Panc1 (cell line): ENCODE measurements around the gene SHROOM2. TPM values are rescaled to one million over a fixed set of nuclear protein-coding genes. Genes with fewer than 3 reads are reported as not detected.

Experiments used
- ATAC-seq: fragments of 200-7000 bp; cut with Tn5 transposase; 2 replicates; pipeline ENCODE4 v1.9.1; 2020; ENCODE audit warnings: mild to moderate bottlenecking, moderate library complexity
- BruUV-seq: library from RNA; stranded (reverse); fragments of 400-500 nt; replicated peaks from 2 replicates; lab custom pipeline; 2021; lab: Mats Ljungman, UMichigan
- CTCF ChIA-PET: fragments of 300-600 bp; sonication (Branson Sonifier 250); formaldehyde crosslinking; loops from one replicate; lab custom pipeline; 2022; ENCODE audit warnings: antibody characterized with exemption; lab: Charles Lee
- POLR2A ChIA-PET: fragments of 300-600 bp; sonication (Branson Sonifier 250); formaldehyde crosslinking; loops from one replicate; lab custom pipeline; 2022; ENCODE audit warnings: antibody characterized with exemption; lab: Charles Lee
- DNase-seq: peaks from one replicate; pipeline ENCODE4 v3.0.0-alpha.2; 2010; ENCODE audit warnings: low read depth, low spot score
- H3K27ac ChIP-seq: 2 replicates; pipeline ENCODE4 v1.5.1; 2011; ENCODE audit warnings: mild to moderate bottlenecking, low read length, inconsistent platforms
- H3K27me3 ChIP-seq: fragments of 200-500 bp; sonication (Bioruptor generic); 2 replicates; pipeline ENCODE4 v1.6.0; 2014; ENCODE audit warnings: low read length, inconsistent platforms; ENCODE audit not compliant: control insufficient read depth, insufficient read depth
- H3K36me3 ChIP-seq: fragments of 200-500 bp; sonication (Bioruptor generic); 2 replicates; pipeline ENCODE4 v1.5.1; 2014; ENCODE audit warnings: inconsistent platforms, mild to moderate bottlenecking, low read length, moderate library complexity; ENCODE audit not compliant: control insufficient read depth, insufficient read depth
- H3K4me1 ChIP-seq: 2 replicates; pipeline ENCODE4 v1.5.1; 2011; ENCODE audit warnings: inconsistent platforms, mild to moderate bottlenecking, low read length, moderate library complexity; ENCODE audit not compliant: control insufficient read depth, insufficient read depth
- H3K4me3 ChIP-seq, 2 experiments: 2 replicates each; pipeline ENCODE4 v1.5.1; 2011 to 2012; ENCODE audit warnings: low read depth in 2 of 2, low read length in 2 of 2, mild to moderate bottlenecking in 2 of 2, inconsistent platforms in 1 of 2, moderate library complexity in 1 of 2
- H3K9me3 ChIP-seq: fragments of 200-500 bp; sonication (Bioruptor generic); 2 replicates; pipeline ENCODE4 v1.5.1; 2014; ENCODE audit warnings: low read depth, mild to moderate bottlenecking, inconsistent platforms, low read length, moderate library complexity; ENCODE audit not compliant: control insufficient read depth, insufficient read depth
- POLR2AphosphoS5 ChIP-seq: IDR thresholded peaks from 2 replicates; pipeline ENCODE4 v1.6.1; 2012; ENCODE audit warnings: mild to moderate bottlenecking, low read depth, low read length, moderate library complexity
- SIN3A ChIP-seq: IDR thresholded peaks from 2 replicates; pipeline ENCODE4 v1.6.1; 2012; ENCODE audit warnings: low read depth, mild to moderate bottlenecking, low read length, moderate library complexity, borderline replicate concordance; ENCODE audit not compliant: insufficient read depth
- TCF7L2 ChIP-seq: IDR thresholded peaks from 2 replicates; pipeline ENCODE4 v1.6.1; 2011; ENCODE audit warnings: mild to moderate bottlenecking, low read depth, low read length, inconsistent platforms
- in situ Hi-C: cut with HindIII; loops from 2 replicates; pipeline ENCODE4 v1.10.0; 2016; ENCODE audit warnings: low sequenced_read_pairs, low pct_unique_long_range_greater_than_20kb
- intact Hi-C: fragments of 100-400 bp; cut with micrococcal nuclease; formaldehyde crosslinking; loops from one replicate; pipeline ENCODE4 v1.10.0; 2022; ENCODE audit not compliant: unreplicated experiment
- total RNA-seq: library from RNA; stranded (reverse); gene quantifications from one replicate; pipeline ENCODE4 v1.2.1, GENCODE V29; 2021; ENCODE audit not compliant: unreplicated experiment
- TF ChIP-seq, protein P1 (sequence below): fragments of 450-650 bp; IDR thresholded peaks from 2 replicates; pipeline ENCODE4 v1.5.1; 2017; ENCODE audit warnings: mild to moderate bottlenecking
- TF ChIP-seq, protein P2 (sequence below), 2 experiments: IDR thresholded peaks; 2 replicates each; pipeline ENCODE4 v1.6.1; 2011 to 2012; ENCODE audit warnings: low read depth in 2 of 2, control low read depth in 1 of 2, low read length in 1 of 2, mild to moderate bottlenecking in 1 of 2, moderate library complexity in 1 of 2; ENCODE audit not compliant: insufficient read depth in 1 of 2

Gene SHROOM2
- total RNA-seq, 1 experiment from 2014 or later: 0.72 TPM

GRCh38 chrX:9859711-9860555 lies 73.7 kb downstream of the SHROOM2 start:
- H3K27me3 ChIP-seq: no peaks in the 10 kb centered on the region
- DNase-seq: no peak
- intact Hi-C loops (no loop called here), in situ Hi-C loops (no loop called here)
- H3K27ac ChIP-seq: no peak overlapping the region
- POLR2A ChIA-PET: no interaction called here
- no peaks in the 10 kb centered on the region for H3K4me1 ChIP-seq
- CTCF ChIA-PET: no interaction called here
- no peaks in the 10 kb centered on the region for H3K9me3 ChIP-seq
- no peak for ATAC-seq
- BruUV-seq: no TSS peak
- H3K4me3 ChIP-seq: no peak overlapping the region
- no peaks in the 10 kb centered on the region for H3K36me3 ChIP-seq
- TF ChIP-seq SIN3A (no peak), POLR2AphosphoS5 (no peak), TCF7L2 (no peak)
- TF ChIP-seq, protein P1, sequence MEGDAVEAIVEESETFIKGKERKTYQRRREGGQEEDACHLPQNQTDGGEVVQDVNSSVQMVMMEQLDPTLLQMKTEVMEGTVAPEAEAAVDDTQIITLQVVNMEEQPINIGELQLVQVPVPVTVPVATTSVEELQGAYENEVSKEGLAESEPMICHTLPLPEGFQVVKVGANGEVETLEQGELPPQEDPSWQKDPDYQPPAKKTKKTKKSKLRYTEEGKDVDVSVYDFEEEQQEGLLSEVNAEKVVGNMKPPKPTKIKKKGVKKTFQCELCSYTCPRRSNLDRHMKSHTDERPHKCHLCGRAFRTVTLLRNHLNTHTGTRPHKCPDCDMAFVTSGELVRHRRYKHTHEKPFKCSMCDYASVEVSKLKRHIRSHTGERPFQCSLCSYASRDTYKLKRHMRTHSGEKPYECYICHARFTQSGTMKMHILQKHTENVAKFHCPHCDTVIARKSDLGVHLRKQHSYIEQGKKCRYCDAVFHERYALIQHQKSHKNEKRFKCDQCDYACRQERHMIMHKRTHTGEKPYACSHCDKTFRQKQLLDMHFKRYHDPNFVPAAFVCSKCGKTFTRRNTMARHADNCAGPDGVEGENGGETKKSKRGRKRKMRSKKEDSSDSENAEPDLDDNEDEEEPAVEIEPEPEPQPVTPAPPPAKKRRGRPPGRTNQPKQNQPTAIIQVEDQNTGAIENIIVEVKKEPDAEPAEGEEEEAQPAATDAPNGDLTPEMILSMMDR: no peak
- TF ChIP-seq, protein P2, sequence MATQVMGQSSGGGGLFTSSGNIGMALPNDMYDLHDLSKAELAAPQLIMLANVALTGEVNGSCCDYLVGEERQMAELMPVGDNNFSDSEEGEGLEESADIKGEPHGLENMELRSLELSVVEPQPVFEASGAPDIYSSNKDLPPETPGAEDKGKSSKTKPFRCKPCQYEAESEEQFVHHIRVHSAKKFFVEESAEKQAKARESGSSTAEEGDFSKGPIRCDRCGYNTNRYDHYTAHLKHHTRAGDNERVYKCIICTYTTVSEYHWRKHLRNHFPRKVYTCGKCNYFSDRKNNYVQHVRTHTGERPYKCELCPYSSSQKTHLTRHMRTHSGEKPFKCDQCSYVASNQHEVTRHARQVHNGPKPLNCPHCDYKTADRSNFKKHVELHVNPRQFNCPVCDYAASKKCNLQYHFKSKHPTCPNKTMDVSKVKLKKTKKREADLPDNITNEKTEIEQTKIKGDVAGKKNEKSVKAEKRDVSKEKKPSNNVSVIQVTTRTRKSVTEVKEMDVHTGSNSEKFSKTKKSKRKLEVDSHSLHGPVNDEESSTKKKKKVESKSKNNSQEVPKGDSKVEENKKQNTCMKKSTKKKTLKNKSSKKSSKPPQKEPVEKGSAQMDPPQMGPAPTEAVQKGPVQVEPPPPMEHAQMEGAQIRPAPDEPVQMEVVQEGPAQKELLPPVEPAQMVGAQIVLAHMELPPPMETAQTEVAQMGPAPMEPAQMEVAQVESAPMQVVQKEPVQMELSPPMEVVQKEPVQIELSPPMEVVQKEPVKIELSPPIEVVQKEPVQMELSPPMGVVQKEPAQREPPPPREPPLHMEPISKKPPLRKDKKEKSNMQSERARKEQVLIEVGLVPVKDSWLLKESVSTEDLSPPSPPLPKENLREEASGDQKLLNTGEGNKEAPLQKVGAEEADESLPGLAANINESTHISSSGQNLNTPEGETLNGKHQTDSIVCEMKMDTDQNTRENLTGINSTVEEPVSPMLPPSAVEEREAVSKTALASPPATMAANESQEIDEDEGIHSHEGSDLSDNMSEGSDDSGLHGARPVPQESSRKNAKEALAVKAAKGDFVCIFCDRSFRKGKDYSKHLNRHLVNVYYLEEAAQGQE (IDR thresholded peaks at IDR 0.05; ENCODE audit: insufficient read depth in 1 of 2, low read depth in 2 of 2, low read length in 1 of 2): no peak

DNA sequence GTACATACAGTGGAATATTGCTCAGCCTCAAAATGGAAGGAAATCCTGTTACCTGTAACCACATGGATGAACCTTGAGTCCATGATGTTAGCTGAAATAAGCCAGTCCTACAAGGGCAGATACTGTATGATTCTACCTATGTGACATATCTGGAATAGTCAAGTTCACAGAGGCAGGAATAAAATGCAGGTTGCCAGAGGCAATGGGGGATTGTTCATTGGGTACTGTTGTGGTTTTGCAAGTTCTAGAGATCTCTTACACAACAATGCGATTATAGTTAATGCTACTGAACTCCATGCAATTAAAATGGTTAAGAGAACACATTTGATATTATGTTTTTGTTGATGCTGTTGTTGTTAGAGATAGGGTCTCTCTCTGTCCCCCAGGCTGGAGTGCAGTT lies 74.6 kb downstream of the SHROOM2 start:
- Histone ChIP-seq H3K9me3 (no peaks in the 10 kb centered on the region), H3K4me3 (no peak overlapping the region), H3K27ac (no peak overlapping the region), H3K27me3 (no peaks in the 10 kb centered on the region), H3K36me3 (no peaks in the 10 kb centered on the region), H3K4me1 (no peaks in the 10 kb centered on the region)
- CTCF ChIA-PET: no interaction called here
- no peak for DNase-seq
- no peak for ATAC-seq
- intact Hi-C loops: no loop called here
- no TSS peak for BruUV-seq
- no peak for TF ChIP-seq TCF7L2
- TF ChIP-seq, protein P2 (IDR thresholded peaks at IDR 0.05; ENCODE audit: insufficient read depth in 1 of 2, low read depth in 2 of 2, low read length in 1 of 2): no peak
- TF ChIP-seq, protein P1: no peak
- TF ChIP-seq SIN3A: no peak
- no peak for TF ChIP-seq POLR2AphosphoS5
- POLR2A ChIA-PET: no interaction called here
- in situ Hi-C loops: no loop called here
